Effector memory CD4-positive, alpha-beta T cell (primary cell): ENCODE measurements around the gene RAB3A.
"Not testable (repeated sequence)": the region's sequence is repeated elsewhere in the genome, so short reads cannot be mapped to it uniquely, and the experiment has no call there.

Experiments used
- DNase-seq, 3 donors: peaks; one replicate each; pipeline ENCODE4 v3.0.0-alpha.2; 2020
- H3K27ac ChIP-seq: 2 replicates; pipeline ENCODE4 v1.7.0; 2013; ENCODE audit warnings: mild to moderate bottlenecking, low read length, moderate library complexity; ENCODE audit not compliant: insufficient read depth, poor library complexity, severe bottlenecking
- H3K27me3 ChIP-seq: replicated peaks from 2 replicates; pipeline ENCODE4 v1.7.0; 2013; ENCODE audit warnings: mild to moderate bottlenecking, low read length; ENCODE audit not compliant: insufficient read depth, control insufficient read depth, poor library complexity, severe bottlenecking
- H3K36me3 ChIP-seq: 2 replicates; pipeline ENCODE4 v1.7.0; 2013; ENCODE audit warnings: mild to moderate bottlenecking, low read length, moderate library complexity; ENCODE audit not compliant: control insufficient read depth, insufficient read depth
- H3K4me1 ChIP-seq: 2 replicates; pipeline ENCODE4 v1.7.0; 2013; ENCODE audit warnings: low read length, mild to moderate bottlenecking; ENCODE audit not compliant: control insufficient read depth, insufficient read depth, poor library complexity, severe bottlenecking
- H3K4me3 ChIP-seq: 2 replicates; pipeline ENCODE4 v1.7.0; 2013; ENCODE audit warnings: low read length, low read depth, mild to moderate bottlenecking; ENCODE audit not compliant: insufficient read depth, poor library complexity, severe bottlenecking
- H3K9me3 ChIP-seq: 2 replicates; pipeline ENCODE4 v1.7.0; 2013; ENCODE audit warnings: mild to moderate bottlenecking, low read length, moderate library complexity; ENCODE audit not compliant: control insufficient read depth

The RAB3A gene

DNA sequence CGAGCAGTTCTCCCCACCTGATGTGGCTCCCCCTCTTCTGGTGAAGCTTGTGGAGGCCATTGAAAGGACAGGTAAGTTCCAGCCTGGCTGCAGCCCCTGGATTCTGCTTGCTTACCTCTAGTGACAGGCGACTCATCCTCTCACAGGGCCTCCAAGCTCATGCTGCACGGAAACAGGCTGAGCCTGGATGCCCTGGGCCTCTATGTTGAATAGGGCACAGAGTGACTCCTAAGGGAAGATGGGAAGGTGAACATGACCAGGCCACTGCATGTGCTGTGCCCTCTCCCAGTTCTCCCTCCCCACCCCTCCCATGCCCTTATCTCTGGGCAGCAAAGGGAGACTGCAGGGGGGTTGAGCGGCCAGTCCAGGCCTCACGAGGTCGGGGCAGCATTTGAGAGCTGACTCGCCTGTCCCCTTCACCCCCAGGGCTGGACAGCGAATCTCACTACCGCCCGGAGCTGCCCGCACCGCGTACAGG is 43.3 kb downstream of the RAB3A start:
- peaks cover 7% of the 10 kb centered on the region for H3K36me3 ChIP-seq
- H3K27ac ChIP-seq: no peak overlapping the region
- no peak for DNase-seq
- H3K9me3 ChIP-seq: no peaks in the 10 kb centered on the region
- H3K4me3 ChIP-seq: peak overlapping the region; percentile 32
- H3K27me3 ChIP-seq: no peaks in the 10 kb centered on the region
- peaks cover 4% of the 10 kb centered on the region for H3K4me1 ChIP-seq

GRCh38 chr19:18159810-18160209 is 44.0 kb downstream of the RAB3A start:
- no peak overlapping the region for H3K4me3 ChIP-seq
- H3K9me3 ChIP-seq: no peaks in the 10 kb centered on the region
- peaks cover 7% of the 10 kb centered on the region for H3K36me3 ChIP-seq
- no peaks in the 10 kb centered on the region for H3K27me3 ChIP-seq
- H3K4me1 ChIP-seq: peaks cover 4% of the 10 kb centered on the region
- DNase-seq: no peak
- no peak overlapping the region for H3K27ac ChIP-seq

GRCh38 chr19:18159059-18159616 is 44.7 kb downstream of the RAB3A start:
- not testable (repeated sequence) for DNase-seq, H3K27me3 ChIP-seq, H3K36me3 ChIP-seq, H3K4me3 ChIP-seq, H3K4me1 ChIP-seq, H3K27ac ChIP-seq, H3K9me3 ChIP-seq

- DNase-seq: no peak
- Histone ChIP-seq H3K4me3 (no peak overlapping the region), H3K36me3 (peaks cover 7% of the 10 kb centered on the region), H3K27ac (no peak overlapping the region), H3K4me1 (peaks cover 15% of the 10 kb centered on the region), H3K9me3 (no peaks in the 10 kb centered on the region), H3K27me3 (no peaks in the 10 kb centered on the region)
These were observed 45.4 kb downstream of the RAB3A start for GRCh38 chr19:18158467-18158866.

GRCh38 chr19:18157465-18158063 is 46.3 kb downstream of the RAB3A start:
- DNase-seq: no peak
- H3K27ac ChIP-seq: no peak overlapping the region
- H3K4me1 ChIP-seq: peaks cover 18% of the 10 kb centered on the region
- H3K27me3 ChIP-seq: no peaks in the 10 kb centered on the region
- H3K36me3 ChIP-seq: no peaks in the 10 kb centered on the region
- H3K4me3 ChIP-seq: no peak overlapping the region
- no peaks in the 10 kb centered on the region for H3K9me3 ChIP-seq

DNA sequence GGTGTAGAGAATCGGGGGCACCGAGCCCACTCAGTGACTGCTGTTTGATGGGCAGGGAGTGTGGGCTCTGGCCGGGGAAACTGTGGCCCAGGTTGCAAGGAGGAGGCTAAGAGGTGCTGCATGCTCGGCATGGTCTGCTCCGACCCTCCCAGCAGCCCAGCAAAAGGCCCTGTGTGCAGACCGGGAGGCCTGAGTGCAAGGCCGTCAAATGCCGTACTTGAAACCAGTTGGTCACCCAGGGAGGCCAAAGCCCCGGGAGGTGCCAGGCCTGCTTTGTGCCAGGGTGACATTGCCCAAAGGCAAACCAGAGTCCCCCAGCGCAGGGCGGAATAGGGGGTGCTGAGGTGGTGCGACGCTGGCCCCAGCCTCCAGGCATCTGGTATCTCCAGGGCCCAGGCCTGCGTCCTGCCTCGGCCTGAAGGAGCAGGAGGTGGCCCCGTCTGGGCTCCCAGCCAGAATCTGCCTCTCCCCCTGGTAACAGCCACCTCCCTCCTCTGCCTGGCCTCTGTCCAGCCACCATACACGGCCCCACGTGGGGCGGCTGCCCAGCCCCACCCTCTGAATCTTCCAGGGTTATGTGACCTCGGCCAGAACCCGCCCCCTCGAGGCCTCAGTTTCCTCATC is 46.9 kb downstream of the RAB3A start:
- no peak for DNase-seq
- peaks cover 18% of the 10 kb centered on the region for H3K4me1 ChIP-seq
- H3K27me3 ChIP-seq: no peaks in the 10 kb centered on the region
- H3K4me3 ChIP-seq: no peak overlapping the region
- no peaks in the 10 kb centered on the region for H3K36me3 ChIP-seq
- H3K9me3 ChIP-seq: no peaks in the 10 kb centered on the region
- H3K27ac ChIP-seq: no peak overlapping the region

- DNase-seq: no peak
- Histone ChIP-seq H3K27ac (no peak overlapping the region), H3K36me3 (no peaks in the 10 kb centered on the region), H3K9me3 (no peaks in the 10 kb centered on the region), H3K27me3 (no peaks in the 10 kb centered on the region), H3K4me3 (no peak overlapping the region), H3K4me1 (peaks cover 25% of the 10 kb centered on the region)
These were observed 47.6 kb downstream of the RAB3A start for GRCh38 chr19:18156268-18156667.

DNA sequence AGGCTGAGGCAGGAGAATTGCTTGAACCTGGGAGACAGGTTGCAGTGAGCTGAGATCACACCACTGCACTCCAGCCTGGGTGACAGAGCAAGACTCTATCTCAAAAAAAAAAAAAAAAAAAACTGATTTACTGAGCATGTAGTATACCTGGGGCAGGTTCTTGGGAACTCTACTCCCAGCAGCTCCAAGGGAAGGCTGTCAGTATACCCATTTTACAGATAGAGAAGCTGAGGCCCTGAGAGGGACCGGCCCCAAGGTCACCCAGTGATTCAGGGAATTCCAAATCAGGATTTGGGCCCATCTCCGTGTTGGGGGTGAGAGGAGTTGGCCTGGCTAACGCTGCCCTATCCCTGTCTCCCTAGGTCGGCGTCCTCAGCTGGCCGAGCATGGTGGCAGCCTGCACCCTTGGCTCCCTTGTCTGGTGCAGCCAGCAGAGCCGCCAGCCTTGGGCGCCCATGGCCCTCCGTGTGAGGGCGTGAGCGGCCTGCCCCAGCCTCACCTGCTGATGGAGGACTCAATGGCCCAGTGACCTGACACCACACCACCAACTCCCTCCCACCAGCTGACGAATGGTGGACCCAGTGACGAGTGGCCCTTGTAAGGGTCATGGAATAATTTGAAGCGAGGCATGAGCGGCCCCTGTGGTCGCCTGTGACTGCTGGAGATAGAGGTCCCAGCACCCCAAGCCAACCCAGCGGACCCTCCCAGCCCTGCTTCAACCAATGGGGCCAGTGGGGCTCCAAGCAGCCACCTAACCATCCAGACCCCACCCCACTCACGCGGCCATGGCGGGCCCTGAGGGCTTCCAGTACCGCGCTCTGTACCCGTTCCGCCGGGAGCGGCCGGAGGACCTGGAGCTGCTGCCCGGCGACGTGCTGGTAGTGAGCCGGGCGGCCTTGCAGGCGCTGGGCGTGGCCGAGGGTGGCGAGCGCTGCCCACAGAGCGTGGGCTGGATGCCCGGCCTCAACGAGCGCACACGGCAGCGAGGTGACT is 48.5 kb downstream of the RAB3A start:
- no peaks in the 10 kb centered on the region for H3K36me3 ChIP-seq
- no peak overlapping the region for H3K27ac ChIP-seq
- no peak overlapping the region for H3K4me3 ChIP-seq
- H3K9me3 ChIP-seq: no peaks in the 10 kb centered on the region
- H3K4me1 ChIP-seq: peaks cover 21% of the 10 kb centered on the region
- H3K27me3 ChIP-seq: no peaks in the 10 kb centered on the region
- DNase-seq: no peak

DNA sequence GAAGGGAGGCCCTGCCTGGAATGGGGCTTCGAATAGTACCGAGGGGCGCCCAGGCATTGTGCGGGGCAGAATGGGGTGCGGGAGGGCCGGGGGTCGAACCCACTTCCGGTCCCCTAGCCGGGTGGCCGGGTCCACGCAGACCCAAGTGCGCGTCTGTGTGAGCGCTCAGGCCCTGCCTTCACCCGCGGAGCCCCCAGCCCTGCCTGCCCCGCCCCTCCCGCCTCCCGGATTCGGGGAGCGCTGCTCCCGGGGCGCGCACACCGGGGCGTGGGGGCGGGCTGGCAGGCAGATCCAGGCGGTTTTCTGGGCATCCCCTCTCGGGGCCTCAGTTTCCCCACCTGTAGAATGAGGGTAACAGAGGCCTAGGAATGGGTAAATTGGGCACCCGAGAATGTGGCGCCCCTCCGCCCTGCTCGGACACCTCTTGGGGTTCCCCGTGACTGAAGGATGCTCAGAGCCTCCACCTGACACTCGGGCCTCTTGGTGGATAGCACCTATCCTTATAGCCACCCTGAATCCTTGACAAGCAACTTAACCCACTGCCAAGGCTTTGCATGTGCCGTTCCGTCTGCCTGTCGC is 50.2 kb downstream of the RAB3A start:
- Histone ChIP-seq H3K4me1 (peaks cover 21% of the 10 kb centered on the region), H3K36me3 (no peaks in the 10 kb centered on the region), H3K9me3 (no peaks in the 10 kb centered on the region), H3K27ac (peak overlapping the region; percentile 83), H3K27me3 (no peaks in the 10 kb centered on the region), H3K4me3 (peak overlapping the region; percentile 83)
- peak in 1 of 3 donors; percentile 31 for DNase-seq
